Endodermal cell (in vitro differentiated cells): ENCODE measurements around the gene HAPLN2. TPM values are rescaled to one million over a fixed set of nuclear protein-coding genes. Genes with fewer than 3 reads are reported as not detected.
A peak's percentile ranks its signal among the peaks of the same experiment; 100 is the strongest.

ENCODE experiments used
- DNase-seq: peaks from one replicate; pipeline ENCODE4 v3.0.0-alpha.2; 2017
- H3K27ac ChIP-seq: 2 replicates; pipeline ENCODE4 v1.5.1; 2013; ENCODE audit warnings: mild to moderate bottlenecking, low read depth, low read length, moderate library complexity
- H3K27me3 ChIP-seq: 2 replicates; pipeline ENCODE4 v1.6.1; 2013; ENCODE audit warnings: mild to moderate bottlenecking, low read length, moderate library complexity; ENCODE audit not compliant: insufficient read depth, control insufficient read depth, poor library complexity, severe bottlenecking
- H3K36me3 ChIP-seq: 2 replicates; pipeline ENCODE4 v1.7.0; 2013; ENCODE audit warnings: mild to moderate bottlenecking, low read length, moderate library complexity; ENCODE audit not compliant: control insufficient read depth, insufficient read depth
- H3K4me1 ChIP-seq: one replicate; pipeline ENCODE4 v1.7.0; 2013; ENCODE audit warnings: low read length; ENCODE audit not compliant: control insufficient read depth, insufficient read depth
- H3K4me3 ChIP-seq: 2 replicates; pipeline ENCODE4 v1.5.1; 2013; ENCODE audit warnings: mild to moderate bottlenecking, low read length, moderate library complexity
- H3K9ac ChIP-seq: 2 replicates; pipeline ENCODE4 v1.6.1; 2013; ENCODE audit warnings: mild to moderate bottlenecking, low read length, moderate library complexity; ENCODE audit not compliant: poor library complexity, severe bottlenecking; ENCODE audit errors: extremely low read depth
- H3K9me3 ChIP-seq: 2 replicates; pipeline ENCODE4 v1.6.1; 2013; ENCODE audit warnings: mild to moderate bottlenecking, low read length, moderate library complexity; ENCODE audit not compliant: control insufficient read depth
- H3K27ac Mint-ChIP-seq: 2 replicates; pipeline ENCODE4 v1.8.0; 2020; ENCODE audit warnings: mixed read lengths
- H3K27me3 Mint-ChIP-seq: 2 replicates; pipeline ENCODE4 v1.8.0; 2021; ENCODE audit warnings: mild to moderate bottlenecking, mixed read lengths; ENCODE audit not compliant: insufficient read depth
- H3K36me3 Mint-ChIP-seq: 2 replicates; pipeline ENCODE4 v1.8.0; 2020; ENCODE audit warnings: low read depth, mixed read lengths
- H3K4me1 Mint-ChIP-seq: 2 replicates; pipeline ENCODE4 v1.8.0; 2020; ENCODE audit warnings: mixed read lengths
- H3K4me3 Mint-ChIP-seq: 2 replicates; pipeline ENCODE4 v1.8.0; 2020; ENCODE audit warnings: mild to moderate bottlenecking, moderate library complexity, mixed read lengths
- H3K9me3 Mint-ChIP-seq: 2 replicates; pipeline ENCODE4 v1.8.0; 2020; ENCODE audit warnings: mild to moderate bottlenecking, mixed read lengths
- WGBS, 2 experiments: methylation state at CpG; one replicate each; pipeline versions ENCODE4 v1.1.5 to v1.1.7; 2013; ENCODE audit warnings: missing lambda C conversion rate in 2 of 2, mixed read lengths in 1 of 2; ENCODE audit not compliant: insufficient coverage in 1 of 2, insufficient read length in 1 of 2; 5-methylcytosine and 5-hydroxymethylcytosine counted together
- total RNA-seq, 2 donors: library from RNA; stranded (reverse); fragmentation: NEBNext Ultra II Directional in 1 of 2; extraction: Animal tissue kit (Norgen Biotek cat#: 25700) in 1 of 2; gene quantifications; 2 replicates in 1 of 2; 3 replicates in 1 of 2; pipeline ENCODE4 v1.2.1, GENCODE V29; 2021
- TF ChIP-seq, protein P1 (sequence below): fragments of 200-600 bp; sonication (generic); conservative IDR thresholded peaks from 2 replicates; pipeline ENCODE4 v1.5.0; 2021; ENCODE audit warnings: antibody characterized with exemption, mild to moderate bottlenecking

The HAPLN2 gene
- total RNA-seq, 2 donors from 2014 or later: 0.42 to 2.8 TPM

DNA sequence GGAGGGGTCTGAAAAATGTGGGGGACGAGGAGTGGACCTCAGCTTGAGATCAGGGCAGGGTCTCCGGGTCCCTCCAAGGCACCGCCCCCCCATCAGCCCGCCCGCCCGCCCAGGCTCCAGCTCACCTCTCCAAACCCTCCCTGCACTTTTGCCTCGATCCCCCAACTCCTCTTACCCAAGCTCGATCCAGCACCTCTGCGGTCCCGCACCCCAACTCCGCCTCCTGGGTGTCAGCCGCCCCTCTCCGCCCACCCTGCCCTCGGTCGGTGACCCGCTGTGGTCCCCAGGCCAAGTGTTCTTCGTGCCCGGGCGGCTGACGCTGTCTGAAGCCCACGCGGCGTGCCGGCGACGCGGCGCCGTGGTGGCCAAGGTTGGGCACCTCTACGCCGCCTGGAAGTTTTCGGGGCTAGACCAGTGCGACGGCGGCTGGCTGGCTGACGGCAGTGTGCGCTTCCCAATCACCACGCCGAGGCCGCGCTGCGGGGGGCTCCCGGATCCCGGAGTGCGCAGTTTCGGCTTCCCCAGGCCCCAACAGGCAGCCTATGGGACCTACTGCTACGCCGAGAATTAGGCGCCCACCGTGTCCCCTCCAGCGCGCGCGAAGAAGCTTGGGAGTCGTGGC is 5.7 kb downstream of the HAPLN2 start:
- Mint-ChIP-seq H3K9me3 (no peaks in the 10 kb centered on the region), H3K27me3 (peaks cover 90% of the 10 kb centered on the region), H3K36me3 (no peaks in the 10 kb centered on the region), H3K27ac (no peak overlapping the region), H3K4me1 (peaks cover 6% of the 10 kb centered on the region), H3K4me3 (peak overlapping the region; percentile 42)
- Histone ChIP-seq H3K36me3 (no peaks in the 10 kb centered on the region), H3K9ac (no peak overlapping the region), H3K4me3 (peak overlapping the region; percentile 64), H3K4me1 (no peaks in the 10 kb centered on the region), H3K27ac (no peak overlapping the region), H3K27me3 (peaks cover 73% of the 10 kb centered on the region), H3K9me3 (no peaks in the 10 kb centered on the region)
- TF ChIP-seq, protein P1, sequence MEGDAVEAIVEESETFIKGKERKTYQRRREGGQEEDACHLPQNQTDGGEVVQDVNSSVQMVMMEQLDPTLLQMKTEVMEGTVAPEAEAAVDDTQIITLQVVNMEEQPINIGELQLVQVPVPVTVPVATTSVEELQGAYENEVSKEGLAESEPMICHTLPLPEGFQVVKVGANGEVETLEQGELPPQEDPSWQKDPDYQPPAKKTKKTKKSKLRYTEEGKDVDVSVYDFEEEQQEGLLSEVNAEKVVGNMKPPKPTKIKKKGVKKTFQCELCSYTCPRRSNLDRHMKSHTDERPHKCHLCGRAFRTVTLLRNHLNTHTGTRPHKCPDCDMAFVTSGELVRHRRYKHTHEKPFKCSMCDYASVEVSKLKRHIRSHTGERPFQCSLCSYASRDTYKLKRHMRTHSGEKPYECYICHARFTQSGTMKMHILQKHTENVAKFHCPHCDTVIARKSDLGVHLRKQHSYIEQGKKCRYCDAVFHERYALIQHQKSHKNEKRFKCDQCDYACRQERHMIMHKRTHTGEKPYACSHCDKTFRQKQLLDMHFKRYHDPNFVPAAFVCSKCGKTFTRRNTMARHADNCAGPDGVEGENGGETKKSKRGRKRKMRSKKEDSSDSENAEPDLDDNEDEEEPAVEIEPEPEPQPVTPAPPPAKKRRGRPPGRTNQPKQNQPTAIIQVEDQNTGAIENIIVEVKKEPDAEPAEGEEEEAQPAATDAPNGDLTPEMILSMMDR: no peak
- WGBS, 2 experiments: 0 to 3% methylated on average over 14 to 51 of the region's 55 CpGs
- peak; percentile 71 for DNase-seq

DNA sequence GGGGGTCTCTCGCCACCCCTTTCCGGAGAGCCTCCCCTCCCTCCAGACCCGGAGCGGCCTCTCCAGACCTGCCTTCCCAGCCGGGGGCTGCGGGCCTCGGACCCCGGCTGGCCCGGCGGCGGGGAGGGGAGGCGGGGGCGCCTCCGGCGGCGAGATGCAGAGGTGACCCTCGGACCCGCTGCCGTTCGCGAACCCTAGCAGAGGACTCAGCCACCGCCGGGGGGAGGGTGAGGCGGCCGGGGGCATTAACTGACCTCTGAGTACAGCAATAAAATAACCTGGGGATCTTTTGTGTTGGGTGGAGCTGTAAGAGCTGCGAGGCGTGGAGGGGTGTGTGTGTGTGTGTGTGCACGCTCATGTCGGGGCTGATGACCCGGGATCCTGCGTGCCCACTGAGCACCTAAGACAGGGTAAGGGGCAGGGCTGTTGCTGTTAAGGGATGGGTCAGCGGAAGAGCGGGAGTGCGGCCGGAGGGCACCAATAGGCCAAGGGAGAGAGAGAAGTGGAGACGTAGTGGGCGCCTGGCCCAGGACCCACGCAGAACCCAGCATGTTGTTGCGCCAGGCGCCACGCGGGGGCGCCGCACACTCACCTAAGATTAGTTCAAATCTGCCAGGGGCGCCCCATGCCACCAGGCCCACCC is 6.3 kb downstream of the HAPLN2 start:
- no peak overlapping the region for H3K9ac ChIP-seq
- peak overlapping the region; percentile 40 for H3K4me3 ChIP-seq
- Mint-ChIP-seq H3K27ac (no peak overlapping the region), H3K4me1 (peaks cover 6% of the 10 kb centered on the region), H3K36me3 (no peaks in the 10 kb centered on the region), H3K9me3 (no peaks in the 10 kb centered on the region), H3K27me3 (peaks cover 89% of the 10 kb centered on the region), H3K4me3 (peak overlapping the region; percentile 42)
- no peaks in the 10 kb centered on the region for H3K4me1 ChIP-seq
- H3K9me3 ChIP-seq: no peaks in the 10 kb centered on the region
- no peak overlapping the region for H3K27ac ChIP-seq
- no peaks in the 10 kb centered on the region for H3K36me3 ChIP-seq
- WGBS, 2 experiments: 3 to 5% methylated on average over 20 to 45 of the region's 45 CpGs
- peaks cover 67% of the 10 kb centered on the region for H3K27me3 ChIP-seq
- TF ChIP-seq, protein P1: peak; percentile 85
- DNase-seq: peak; percentile 86

DNA sequence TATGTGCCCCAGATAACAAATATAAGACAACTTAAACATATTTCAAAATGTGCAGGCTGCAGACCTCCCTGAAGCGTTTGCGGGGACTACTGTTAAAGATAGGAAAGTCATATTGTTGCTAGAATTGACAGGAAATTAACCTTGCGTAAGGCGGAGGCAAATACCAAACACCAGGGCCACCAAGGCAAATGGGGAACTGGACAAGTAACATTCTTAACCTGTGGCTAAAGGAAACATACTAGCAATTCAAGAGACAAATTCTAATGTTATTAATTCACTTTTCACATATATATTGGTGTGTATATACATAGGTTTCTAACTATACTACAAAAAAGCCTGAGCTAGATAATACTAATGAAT is 6.8 kb downstream of the HAPLN2 start:
- no peak for DNase-seq
- H3K27ac Mint-ChIP-seq: no peak overlapping the region
- H3K27me3 Mint-ChIP-seq: peaks cover 88% of the 10 kb centered on the region
- no peaks in the 10 kb centered on the region for H3K4me1 ChIP-seq
- H3K4me3 ChIP-seq: no peak overlapping the region
- H3K4me1 Mint-ChIP-seq: peaks cover 10% of the 10 kb centered on the region
- no peak overlapping the region for H3K27ac ChIP-seq
- H3K9ac ChIP-seq: no peak overlapping the region
- H3K36me3 ChIP-seq: no peaks in the 10 kb centered on the region
- 51% methylated on average over 4 of the region's 4 CpGs; no CpG with 5 or more reads in 1 of the 2 experiments for WGBS, 2 experiments
- TF ChIP-seq, protein P1: peak; percentile 9
- no peaks in the 10 kb centered on the region for H3K9me3 ChIP-seq
- no peaks in the 10 kb centered on the region for H3K36me3 Mint-ChIP-seq
- peaks cover 62% of the 10 kb centered on the region for H3K27me3 ChIP-seq
- no peaks in the 10 kb centered on the region for H3K9me3 Mint-ChIP-seq
- no peak overlapping the region for H3K4me3 Mint-ChIP-seq
